AG10803 (cell line): ENCODE measurements around the gene KCNH4.

Experiments
- DNase-seq: peaks from one replicate; pipeline ENCODE4 v3.0.0; 2010; ENCODE audit warnings: low read depth
- H3K4me3 ChIP-seq: 2 replicates; pipeline ENCODE4 v1.5.1; 2011; ENCODE audit warnings: mild to moderate bottlenecking, low read length, control low read depth
- TF ChIP-seq, protein P1 (sequence below): conservative IDR thresholded peaks from 2 replicates; pipeline ENCODE4 v1.5.1; 2011; ENCODE audit warnings: mild to moderate bottlenecking, low read length, control low read depth, inconsistent platforms

KCNH4 gene

DNA sequence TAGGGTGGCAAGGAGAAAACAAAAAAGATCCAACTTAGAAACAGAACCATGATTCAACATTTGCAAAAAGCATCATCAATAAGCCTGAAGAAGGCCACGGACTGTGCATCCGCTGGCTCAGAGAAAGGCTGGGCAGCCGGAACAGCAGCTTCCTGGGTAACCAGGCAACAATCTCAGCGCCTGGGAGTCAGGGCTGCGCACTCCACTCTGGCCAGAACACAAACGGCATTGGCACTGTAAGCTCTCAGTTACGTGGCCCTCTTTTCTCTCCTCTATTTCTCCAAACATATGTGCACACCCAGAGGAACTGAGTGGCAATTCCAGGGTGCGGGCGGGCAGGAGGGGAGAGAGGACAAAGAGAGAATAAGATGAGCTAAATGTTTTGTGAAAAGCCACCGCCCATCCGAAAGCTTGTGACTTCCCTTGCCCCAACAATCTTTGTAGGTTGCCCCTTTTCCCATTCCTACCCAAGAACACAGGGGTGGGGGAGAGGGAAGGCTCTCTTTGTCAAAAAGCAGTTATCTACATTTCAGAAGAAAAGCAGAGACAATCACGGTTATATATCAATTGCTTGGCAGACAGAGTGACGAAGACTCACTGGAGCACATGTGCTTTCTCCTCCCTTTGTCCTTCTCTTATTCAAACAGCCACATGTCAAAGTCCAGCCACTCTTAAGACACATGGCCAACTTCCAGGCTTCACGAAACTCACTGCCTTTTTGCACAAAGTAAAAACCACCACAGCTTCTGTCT is 19.9 kb upstream of the KCNH4 start:
- TF ChIP-seq, protein P1, sequence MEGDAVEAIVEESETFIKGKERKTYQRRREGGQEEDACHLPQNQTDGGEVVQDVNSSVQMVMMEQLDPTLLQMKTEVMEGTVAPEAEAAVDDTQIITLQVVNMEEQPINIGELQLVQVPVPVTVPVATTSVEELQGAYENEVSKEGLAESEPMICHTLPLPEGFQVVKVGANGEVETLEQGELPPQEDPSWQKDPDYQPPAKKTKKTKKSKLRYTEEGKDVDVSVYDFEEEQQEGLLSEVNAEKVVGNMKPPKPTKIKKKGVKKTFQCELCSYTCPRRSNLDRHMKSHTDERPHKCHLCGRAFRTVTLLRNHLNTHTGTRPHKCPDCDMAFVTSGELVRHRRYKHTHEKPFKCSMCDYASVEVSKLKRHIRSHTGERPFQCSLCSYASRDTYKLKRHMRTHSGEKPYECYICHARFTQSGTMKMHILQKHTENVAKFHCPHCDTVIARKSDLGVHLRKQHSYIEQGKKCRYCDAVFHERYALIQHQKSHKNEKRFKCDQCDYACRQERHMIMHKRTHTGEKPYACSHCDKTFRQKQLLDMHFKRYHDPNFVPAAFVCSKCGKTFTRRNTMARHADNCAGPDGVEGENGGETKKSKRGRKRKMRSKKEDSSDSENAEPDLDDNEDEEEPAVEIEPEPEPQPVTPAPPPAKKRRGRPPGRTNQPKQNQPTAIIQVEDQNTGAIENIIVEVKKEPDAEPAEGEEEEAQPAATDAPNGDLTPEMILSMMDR, result no peak
- no peak overlapping the region for H3K4me3 ChIP-seq
- DNase-seq, result peak; percentile 28

DNA sequence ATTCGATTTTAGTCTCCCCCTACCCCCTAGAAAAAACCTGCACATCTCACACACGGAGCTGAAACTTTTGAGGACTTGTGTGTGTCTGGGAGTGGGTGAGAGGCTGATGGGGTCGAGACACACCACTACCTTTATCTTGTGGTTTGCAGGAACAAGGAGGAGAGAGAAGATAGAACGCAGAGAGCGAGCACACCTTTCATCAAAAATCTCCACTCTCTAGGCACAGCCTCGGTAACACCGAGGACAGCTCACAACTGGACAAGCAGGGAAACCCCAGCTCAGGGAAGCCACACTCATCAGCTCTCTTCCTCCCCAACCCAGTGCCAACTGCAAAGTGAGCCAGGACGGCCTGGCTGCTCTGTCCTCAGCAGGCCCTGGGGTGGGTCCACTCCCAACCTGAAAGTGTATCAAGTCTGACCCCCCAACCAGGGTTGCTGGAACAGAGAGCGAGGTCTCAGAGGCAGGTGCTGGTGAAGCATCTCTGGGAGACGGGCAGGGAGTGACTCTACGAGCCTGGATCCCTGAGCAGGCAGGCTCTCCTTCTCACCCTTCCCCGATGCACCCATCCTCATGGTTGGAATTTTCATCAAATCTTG is 18.6 kb upstream of the KCNH4 start:
- TF ChIP-seq, protein P1, result no peak
- H3K4me3 ChIP-seq, result no peak overlapping the region
- no peak for DNase-seq

DNA sequence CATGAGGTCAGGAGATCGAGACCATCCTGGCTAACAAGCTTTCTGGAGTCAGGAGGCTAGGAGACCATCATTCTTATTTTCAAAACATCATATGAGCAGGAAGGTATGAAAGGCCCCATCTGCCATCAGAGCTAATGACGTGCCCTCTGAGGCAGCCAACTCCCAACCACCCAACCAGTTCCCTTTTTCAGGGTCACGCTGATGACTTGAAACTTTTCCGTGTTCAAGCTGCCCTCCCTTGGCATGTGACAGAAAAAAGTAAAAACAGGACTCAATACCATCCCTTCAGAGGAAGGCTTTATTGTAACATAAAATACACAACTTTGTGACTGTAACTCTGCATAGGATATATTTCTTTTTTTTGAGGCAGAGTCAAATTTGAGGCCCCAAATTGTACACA is 18.0 kb upstream of the KCNH4 start:
- TF ChIP-seq, protein P1, result no peak
- no peak overlapping the region for H3K4me3 ChIP-seq

DNA sequence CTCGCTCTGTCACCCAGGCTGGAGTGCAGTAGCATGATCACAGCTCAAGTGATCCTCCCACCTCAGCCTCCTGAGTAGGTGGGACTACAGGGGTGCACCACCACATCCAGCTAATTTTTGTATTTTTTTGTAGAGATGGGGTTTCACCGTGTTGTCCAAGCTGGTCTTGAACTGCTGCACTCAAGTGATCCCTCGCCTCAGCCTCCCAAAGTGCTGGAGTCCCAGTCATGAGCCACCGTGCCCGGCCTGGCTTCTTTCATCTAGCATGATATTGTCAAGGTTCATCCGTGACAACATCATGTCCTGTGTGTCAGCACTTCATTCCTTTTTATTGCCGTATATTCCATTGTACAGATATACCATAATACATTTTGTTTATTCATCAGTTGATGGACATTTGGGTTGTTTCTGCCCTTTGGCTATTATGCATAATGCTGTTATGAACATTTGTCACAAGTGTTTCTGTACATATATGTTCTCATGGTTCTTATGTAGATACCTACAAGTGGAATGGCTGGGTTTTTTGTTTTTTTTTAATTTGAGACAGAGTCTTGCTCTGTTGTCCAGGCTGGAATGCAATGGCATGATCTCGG is 16.7 kb upstream of the KCNH4 start:
- TF ChIP-seq, protein P1, result no peak
- no peak for DNase-seq
- H3K4me3 ChIP-seq, result no peak overlapping the region

More for the DNA sequence above, 18.0 kb upstream of the KCNH4 start:
- DNase-seq, result no peak

DNA sequence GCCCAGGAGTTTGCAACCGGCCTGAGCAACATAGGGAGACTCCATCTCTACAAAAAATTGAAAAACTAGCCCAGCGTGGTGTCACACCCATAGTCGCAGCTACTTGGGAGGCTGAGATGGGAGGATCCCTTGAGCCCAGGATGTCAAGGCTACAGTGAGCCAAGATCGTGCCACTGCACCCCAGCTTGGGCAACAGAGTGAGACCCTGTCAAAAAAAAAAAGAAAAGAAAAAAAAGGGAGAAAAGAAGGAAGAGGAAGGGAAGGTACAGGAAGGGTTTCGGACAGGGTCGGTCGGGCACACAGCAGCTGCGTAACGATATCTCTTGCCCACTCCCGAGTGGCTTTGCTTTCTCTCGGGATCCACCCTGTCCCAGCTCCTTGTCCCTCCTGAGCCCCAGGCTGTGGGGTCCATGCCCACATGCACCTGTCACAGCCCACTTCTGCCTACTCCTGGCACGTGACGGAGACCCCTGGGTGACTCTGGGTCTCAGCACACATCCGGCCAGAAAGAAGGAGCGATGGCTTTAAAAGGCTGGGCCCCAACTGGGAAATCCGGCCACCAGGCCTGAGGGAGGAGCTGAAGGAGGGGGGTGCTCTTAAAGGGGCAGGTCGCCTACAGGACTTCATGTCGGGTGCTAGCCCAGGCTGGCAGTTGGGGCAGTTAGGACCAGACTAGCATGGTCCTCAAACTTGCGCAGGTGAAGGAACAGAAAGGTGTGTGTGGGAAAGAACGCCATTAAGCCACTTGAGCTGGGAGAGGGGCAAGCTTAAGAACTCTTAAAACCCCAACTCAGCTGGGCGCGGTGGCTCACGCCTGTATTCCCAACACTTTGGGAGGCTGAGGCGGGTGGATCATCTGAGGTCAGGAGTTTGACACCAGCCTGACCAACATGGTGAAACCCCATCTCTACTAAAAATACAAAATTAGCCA is 13.3 kb upstream of the KCNH4 start, which contains the start of gene GHDC:
TSS of gene GHDC (minus strand) at position 526 of the 931 bp plus-strand sequence. CDS start 913 bp downstream, outside the sequence.
- peak within 1 kb of the TSS; percentile 75 for H3K4me3 ChIP-seq
- peak; percentile 68 for DNase-seq
- TF ChIP-seq, protein P1, result no peak

DNA sequence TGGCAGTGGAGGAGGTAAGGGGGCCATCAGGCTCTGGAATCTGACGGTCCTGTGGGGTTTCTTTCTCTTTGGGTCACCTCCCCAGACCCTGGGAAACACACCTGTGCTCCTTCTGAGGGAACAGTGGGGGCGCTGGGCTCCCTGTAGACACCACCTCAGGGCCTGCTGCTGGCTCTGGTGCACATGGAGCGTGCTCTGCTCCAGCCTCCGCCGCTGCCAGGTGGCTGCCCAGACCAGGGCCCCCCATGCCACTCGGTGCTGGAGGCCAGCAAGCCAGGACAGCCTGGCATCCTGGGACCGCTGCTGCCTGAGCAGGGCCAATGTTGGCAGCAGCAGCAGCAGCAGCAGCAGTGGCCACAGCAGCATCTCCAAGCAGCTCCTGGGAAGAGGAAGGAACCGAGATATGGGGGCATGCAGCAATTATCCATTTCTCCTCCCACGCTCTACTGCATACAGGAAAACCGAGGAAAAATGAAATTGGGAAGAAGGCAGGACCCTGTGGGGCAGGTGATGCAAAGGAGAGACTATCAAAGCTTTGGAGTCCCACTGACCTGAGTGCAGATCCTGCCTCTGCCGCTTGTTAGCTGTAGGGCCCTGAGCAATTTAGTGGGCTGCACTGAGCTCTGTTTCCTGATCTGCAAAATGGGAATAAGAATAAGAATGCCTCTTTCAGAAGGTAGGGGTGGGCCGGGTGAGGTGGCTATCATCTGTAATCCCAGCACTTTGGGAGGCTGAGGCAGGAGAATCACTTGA is 12.4 kb upstream of the KCNH4 start:
- peak overlapping the region; percentile 75 for H3K4me3 ChIP-seq
- no peak for DNase-seq
- TF ChIP-seq, protein P1, result no peak
